NCI-H1694 treated with DMSO at 0.1 percent for 48 hours (cell line): Measurements from ENCODE around the gene STMP1.

Experiments used
- DNase-seq: peaks from one replicate; lab custom pipeline; 2025; lab: John Stamatoyannopoulos, UW

Gene STMP1

DNA sequence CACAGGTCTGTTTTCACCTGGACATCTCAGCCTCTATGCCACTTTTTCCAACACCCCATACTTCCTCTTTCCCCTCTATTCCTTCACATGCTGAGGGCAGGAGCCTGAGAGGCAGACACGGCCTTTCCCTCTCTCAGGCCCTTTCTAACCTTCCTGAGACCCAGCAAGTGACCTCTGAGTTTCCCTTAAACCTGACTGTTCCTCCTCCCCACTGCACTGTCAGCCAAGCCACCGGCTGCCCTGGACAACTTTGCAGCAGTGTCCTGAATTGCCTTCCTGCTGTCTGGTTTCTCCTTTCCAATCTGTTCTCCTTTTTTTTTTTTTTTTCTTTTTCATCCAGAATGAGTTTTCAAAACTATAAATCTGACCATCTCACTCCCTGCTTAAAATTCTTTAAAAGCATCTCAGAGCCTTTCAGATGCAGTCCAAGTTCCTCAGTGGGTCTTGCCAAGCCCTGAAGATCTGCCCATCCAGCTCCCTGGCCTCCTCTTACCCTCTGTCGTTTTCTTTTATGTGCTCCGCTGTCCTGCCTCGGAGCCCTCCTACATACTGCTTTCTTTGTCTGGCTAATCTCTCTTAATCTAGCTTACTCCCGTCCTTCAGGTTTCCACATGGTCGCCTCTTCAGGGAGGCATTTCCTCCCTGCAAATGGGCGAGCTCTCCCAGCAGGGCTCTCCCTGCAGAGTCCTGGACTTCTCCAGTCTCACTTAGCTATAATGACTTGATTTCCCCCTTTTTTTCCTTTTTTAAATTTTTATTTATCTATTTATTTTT lies 35.1 kb downstream of the STMP1 start:
- no peak for DNase-seq

DNA sequence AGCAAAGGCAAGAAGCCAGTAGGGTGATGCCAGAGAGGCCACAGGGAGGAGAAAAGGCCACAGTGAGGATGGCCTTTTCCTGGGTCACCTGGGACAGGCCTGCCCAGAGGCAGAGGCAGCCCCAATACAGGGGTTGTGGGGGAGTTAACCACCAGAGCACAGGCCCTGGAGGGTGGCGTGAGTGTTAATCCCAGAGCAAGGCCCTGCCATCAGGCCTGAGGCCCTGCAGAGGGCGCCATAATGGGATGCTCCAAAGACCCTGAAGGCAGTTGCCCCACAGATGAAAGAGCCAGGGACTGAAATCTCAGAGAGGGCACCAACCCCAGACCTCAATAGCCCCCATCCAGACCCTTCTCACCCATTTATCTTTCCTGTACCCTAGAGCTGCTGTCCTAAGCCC lies 41.8 kb downstream of the STMP1 start:
- no peak for DNase-seq

DNA sequence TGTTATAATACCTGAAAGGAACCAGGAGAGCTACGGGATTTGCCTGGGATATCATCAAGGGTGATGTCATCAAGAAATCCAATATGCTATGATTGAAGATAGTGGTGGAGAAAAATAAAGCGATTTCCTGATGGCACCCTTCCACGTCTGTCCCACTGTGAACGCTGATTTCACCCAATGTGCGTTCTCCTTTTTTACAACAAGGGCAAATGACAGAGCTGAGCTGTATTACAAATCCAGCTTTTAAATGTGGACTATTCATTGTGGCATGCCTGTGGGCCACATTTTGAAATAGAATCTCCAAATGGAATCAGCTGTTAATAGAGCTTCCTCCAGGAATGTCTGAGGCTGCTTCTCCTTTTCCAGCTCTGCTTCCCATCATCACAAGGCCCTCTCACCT lies 42.4 kb downstream of the STMP1 start:
- no peak for DNase-seq

DNA sequence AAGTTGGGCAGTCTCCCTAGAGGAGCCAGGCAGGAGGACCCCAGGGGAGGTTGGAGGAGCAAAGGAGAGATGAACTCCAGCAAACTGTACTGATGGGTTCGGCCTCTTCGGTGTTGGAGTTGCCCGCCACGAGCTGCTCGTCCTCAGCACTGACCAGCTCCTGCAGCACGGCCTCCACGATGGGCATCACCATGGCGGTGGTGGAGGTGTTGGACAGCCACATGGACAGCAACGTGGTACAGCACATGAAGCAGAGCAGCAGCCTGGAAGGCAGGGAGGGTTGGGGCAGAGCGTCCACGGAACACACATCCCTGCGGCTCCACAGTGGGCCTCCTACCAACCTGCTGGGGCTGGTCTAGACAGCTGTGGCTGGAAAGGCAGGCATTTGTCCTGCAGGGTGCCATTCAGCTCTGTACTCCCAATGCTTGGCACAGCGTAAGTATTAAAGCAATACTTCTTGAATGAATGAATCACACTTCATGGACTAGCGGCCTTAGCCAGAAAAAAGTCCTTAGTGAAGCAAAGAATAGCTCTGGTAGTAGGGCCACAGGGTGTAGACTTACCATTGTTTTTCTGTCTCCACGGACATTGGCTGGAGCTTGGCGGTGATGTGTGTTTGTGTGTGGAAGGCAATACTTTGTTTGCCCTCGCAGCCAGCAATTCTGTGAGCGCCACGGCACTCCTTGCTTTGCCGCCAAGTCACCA lies 43.9 kb downstream of the STMP1 start:
- DNase-seq = no peak

DNA sequence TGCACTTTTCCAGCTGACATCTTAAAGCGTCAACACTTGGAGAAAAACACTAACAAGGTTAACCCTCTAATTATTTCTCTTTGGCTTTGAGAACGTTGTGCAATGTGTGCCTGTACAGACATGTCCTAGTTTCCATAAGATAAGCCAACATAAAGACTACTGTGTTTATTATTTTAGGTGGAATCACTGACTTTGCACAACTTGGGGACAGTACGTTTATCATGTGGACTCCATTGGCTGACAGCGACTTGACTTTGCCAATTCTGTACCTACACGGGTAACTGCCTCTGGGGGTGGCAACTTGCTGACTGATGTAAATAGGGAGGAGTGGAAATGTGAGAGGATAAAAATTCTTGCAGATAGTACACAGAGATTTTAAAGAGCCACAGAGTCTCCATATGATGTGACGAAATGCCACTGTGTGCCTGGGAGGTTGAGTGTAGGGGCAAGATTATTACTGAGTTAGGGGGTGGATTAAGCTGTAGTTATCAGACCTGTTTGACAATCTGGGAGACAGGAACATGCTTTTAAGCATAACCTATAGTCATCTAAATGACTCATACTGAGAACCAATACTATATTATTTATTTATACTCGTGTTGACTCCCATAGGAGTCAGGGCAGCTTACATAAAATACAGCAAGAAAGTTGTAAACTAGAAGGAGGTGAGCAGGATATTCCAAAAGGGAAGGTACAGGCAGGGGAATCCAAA lies 44.7 kb downstream of the STMP1 start:
- DNase-seq = no peak

DNA sequence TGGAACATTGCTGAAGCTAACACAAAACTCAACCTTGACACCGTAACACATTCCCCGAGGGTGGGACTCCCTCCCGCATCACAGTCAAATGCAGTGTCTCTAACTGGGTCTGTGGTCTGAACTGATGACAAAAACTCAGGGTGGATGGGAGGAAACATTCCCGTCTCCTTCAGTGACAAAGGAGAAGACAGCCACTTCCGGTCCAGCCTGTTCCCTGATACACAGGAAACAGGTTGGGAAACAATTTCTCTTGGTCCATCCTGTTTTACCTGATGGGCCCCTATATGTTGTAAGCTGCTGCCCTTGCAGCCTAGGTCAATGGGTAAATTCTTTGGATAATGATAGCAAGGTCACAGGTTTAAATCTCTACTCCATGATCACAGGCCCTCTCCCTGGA lies 45.3 kb downstream of the STMP1 start:
- no peak for DNase-seq

DNA sequence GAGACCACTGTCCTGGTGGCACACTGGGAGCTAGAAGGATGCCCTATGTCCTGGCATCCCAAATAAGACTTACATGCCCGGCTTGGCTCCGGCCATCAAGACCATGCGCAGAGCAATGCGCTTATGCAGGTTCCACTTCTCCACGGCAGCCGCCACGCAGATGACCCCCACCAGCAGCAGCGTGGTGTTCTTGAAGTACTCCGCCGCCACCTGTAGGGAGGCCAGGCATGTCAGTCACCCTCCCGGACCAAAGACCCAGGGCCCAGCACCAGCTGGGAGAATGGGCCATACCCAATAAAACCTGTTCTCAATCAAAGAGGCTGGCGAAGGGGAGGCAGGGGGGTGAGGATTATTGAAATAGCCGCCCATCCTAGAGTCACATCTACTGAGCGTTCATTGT lies 45.7 kb downstream of the STMP1 start:
- no peak for DNase-seq

DNA sequence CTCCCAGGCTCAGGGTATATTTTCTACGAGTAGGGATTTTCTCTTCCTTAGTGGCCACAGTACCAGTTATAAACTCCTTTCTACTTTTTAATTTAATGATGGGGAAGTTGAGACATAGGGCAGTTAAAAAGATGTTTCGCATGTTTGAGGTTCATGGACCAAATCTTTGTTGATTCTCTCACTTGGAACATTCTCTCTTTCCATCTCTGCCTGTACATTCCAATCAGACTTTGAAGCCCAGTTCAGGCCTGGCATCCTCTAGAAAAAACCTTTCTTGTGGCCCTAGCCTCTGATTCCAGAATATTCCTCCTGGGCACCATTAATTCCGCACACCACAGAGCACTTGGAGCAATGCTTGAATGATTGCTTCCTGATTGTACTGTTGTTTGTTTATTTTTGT lies 47.2 kb downstream of the STMP1 start:
- DNase-seq = no peak

DNA sequence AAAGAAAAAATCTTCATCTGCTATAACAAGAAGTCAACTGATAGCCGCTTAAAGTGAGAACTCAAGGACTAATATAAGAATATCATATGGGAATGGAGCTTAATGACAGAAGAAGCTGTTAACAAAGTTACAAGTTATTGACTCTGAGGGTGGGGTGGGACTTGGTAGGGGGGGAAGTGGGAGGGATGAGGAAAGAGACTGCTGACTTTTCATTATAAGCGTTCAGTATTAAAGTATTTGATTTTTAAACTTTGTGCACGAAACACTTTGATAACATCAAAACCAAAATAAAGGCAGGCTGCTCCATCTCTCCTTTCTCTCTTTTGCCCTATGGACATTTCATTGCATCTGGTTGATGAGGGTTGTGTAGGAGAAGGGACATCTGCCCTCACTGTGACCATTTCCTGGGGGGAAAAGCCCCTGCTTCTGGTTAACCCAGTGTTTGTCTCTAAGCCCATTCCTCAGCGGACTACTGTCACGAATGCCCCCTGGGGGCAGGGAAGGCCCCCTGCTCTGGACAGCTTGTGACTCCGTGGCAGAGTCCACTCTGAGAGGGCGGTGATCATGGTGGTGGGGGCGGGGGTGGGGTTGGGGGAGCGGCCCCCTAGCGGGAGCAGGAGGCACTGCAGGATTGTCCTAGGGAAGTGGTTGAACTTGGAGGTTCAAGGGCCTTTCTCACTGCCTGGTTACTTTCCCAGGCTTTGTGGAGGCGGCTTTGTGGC lies 48.3 kb downstream of the STMP1 start:
- DNase-seq = no peak

DNA sequence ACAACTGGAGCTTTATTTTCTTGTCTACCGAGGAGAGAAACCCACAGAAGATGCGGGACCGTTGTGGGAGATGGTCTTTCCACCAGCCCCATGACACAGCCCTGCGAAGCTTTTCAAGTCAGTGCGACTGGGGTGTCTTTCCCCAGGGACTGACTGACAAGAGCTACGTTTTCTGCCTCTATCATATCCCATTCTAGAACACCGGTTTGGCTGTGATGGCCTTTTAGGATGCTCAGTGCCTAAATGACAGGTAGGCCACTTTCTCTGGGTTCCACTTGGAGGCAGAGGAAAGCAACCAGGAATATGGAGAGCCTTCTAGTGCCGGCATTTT lies 48.8 kb downstream of the STMP1 start:
- DNase-seq = no peak

DNA sequence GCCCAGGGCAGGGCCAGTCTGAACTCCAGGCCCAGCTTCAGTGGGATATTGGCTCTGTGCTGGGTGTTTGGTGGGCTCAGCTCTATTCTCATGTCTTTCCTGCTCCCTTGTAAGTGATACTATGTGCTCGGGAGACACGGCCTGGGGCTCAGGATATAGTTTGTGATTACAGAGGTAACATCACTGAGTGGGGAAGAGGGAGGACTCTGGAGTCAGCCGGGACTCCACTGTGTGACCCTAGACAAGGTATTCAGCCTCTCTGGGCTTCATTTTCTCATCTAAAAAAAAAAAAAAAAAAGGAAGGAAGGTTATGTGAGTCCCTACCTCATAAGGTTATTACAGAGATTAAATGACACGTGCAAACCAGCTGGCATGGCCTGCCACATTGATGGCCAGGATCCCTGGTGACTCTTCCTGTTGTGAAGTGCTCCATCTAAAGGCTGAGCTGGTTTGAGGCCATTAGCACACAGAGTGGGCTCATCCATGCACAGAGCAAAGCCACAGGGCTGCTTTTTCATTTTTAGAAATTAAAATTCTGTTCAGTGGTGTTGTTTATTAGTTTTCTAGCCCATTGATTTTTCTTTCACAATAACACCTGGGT lies 50.0 kb downstream of the STMP1 start:
- DNase-seq = peak; percentile 45

DNA sequence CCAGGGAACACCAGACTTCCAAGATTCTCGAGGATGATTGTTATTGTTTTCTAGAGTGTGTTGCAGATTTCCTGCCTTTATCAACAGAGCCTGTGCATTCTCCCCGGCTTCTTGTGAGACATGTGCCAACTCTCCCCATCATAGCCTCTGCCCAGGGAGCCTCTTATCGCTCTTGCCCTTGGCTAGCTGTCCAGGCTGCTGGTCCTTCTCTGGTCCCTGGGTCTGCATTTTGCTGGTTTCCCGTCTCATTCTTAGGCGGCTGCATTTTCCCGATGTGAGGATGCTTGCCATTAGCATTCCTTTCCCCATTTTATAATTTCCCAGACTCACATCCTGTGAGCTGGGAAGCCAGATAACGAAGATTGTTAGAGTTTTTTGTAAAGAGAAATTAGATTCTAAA lies 50.5 kb downstream of the STMP1 start:
- no peak for DNase-seq

DNA sequence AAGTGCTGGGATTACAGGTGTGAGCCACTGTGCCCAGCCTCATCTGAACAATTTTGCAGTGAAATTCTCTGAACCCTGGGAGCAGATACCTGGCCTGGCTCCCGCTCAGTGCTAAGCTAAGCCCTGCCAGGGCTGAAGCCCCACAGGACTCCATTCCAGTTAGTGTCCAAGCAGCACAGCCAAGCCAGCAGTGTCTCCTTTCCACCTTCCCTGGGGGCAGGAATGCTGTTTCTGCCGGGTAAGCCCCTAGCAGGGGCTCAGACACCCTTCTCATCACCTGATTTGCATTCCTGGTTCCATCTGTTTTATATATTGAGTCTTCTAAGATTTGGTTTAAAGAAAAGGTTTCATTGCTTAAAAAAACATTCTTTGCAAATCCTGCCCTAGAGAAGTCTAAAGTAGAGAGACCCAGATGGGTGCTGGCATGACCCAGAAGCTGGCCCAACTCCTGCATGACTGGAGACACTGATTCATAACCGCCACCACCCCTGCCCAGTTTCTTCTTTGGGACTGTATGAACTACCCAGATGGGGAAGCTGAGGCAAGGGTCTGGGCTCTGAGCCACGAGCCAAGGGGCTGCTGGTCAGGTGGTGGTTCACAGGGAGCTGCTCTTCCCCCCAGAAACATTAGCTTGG lies 51.6 kb downstream of the STMP1 start:
- DNase-seq = no peak

DNA sequence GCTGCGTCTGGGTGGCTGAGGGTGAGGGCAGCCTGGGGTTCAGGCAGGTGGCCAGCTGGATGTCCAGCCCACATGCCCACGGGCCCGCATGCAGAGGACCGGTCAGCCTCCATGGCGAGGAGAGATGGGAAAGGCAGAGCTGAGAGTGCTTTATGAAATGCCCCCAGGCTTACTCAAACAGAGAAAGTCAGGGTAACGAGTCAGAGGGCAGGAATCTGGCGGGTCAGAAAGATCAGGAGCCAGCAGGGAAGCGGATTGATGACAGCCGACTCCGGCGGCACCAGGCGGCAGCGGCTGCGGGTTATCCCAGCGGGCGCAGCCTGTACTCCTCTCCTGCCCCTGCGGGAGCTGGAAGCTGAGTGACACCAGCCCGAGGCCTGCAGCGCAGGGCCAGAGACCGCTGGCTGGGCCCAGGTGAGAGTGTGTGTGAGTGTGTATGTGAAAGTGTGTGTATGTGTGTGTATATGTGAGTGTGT lies 52.3 kb downstream of the STMP1 start:
- no peak for DNase-seq

DNA sequence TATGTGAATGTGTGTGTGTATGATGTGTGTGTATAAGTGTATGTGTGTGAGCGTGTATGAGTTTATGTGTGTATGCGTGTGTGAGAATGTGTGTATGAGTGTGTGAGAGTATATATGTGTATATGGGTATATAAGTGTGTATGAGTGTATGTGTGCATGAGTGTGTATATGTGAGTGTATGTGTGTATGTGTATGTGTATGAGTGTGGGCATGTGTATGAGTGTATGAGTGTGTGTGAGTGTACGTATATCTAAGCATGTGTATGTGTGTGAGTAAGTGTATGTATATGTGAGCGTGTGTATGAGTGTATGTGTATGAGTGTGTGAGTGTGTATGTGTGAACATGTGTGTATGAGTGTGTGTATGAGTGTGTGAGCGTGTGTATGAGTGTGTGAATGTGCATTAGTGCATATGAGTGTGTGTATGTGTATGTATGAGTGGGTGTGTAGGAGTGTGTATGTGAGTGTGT lies 52.8 kb downstream of the STMP1 start:
- DNase-seq = no peak

DNA sequence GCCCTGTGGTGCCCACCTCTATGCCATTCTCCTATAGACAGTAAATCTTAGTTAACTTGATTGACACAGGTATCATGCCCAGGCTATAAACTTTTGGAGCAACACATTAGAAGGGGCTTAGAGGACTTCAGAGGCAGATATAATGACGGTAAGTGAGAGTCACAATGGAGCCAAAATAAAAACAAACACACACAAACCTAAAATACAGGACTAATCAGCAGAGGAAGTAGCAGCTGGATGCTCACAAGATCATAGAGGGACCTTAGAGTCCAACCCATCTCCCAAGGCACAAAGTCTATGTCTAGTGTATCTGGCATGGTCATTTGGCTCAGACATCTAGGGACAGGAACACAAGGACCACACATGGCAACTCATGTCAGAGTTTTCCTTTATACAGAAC lies 53.4 kb downstream of the STMP1 start:
- no peak for DNase-seq

DNA sequence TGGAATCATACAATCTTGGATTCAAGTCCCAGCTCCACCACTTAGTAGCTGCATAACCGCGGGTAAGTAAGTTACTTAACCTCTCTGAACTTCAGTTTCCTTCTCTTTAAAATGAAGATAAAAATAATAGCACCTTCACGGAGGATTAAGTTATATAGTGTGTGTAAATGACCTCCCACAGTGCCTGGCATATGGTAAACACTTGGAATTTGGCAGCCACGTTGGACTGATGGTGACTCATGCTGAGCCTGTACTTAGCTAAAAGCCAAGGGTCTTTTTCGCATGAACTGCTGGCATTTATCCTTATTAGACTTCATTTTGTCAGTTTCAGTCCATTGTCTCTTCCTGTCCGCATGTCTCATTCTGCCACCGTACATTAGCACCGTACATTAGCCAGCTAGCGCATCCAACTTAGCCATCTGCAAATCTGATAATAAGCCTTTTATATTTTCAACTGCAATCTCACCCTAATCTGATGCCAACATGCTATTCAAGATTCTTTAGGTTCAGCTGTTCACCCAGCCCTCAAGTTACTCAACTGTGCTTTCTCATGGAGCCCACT lies 54.4 kb downstream of the STMP1 start:
- peak; percentile 91 for DNase-seq

DNA sequence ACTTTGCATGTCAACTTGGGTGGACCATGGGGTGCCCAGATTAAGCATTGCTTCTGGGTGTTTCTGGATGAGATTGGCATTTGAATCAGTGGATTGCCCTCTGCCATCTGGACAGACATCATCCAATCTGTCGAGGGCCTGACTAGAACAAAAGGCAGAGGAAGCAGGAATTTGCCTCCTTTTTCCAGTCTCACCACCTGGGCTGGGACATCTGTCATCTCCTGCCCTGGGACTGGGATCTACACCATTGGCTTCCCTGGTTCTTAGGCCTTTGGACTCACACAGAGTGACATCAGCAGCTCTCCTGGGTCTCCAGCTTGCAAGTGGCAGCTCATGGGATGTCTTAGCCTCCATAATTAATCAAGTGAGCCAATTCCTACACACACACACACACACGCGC lies 55.4 kb downstream of the STMP1 start:
- DNase-seq = peak; percentile 81

DNA sequence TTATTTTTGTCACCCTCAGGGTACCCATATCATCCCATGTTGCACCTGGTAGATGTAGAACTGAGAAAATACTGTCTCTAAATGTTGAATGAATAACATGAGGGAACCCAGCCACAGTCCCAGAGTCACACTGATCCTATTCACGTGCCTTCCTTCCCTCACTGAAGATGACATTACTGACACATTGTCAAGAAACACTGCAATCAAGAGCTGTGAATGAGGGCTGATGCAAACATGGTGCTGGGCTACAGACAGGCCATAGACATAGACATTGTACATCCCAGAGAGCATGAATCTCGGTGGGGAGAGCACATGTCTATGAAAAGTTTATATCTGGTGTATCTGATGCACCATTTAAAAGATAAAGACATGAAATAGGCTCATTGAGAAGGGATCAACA lies 55.9 kb downstream of the STMP1 start:
- no peak for DNase-seq

DNA sequence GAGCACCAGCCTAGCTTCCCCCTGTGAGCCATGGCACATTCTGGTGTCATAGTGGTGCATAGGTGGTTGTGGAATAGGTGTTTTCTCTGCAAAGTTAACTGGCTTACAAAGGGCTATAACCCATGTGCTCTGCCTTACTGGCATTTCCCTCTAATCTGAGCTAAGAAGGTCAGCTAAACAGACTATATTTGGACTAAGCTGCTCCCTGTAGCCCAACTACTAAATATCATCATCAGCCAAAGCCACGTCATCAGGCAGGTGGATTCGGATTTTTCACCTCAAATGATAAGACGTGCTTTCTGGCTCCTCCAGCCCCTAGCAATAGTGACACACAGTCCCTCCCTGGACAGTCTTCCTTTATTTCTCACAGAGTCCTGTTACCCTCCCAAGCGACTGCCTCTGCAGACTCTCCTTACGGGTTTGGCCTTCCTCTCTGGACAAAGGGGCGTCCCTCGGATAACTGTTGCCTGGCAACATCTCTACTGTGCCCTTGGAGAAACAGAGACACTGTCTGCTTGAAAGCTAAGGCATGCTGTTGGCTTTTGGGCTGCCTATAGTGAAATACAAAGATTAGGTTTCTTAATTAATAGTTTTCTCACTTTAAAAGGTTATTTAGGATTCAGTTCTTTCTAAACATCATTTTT lies 56.6 kb downstream of the STMP1 start:
- no peak for DNase-seq

DNA sequence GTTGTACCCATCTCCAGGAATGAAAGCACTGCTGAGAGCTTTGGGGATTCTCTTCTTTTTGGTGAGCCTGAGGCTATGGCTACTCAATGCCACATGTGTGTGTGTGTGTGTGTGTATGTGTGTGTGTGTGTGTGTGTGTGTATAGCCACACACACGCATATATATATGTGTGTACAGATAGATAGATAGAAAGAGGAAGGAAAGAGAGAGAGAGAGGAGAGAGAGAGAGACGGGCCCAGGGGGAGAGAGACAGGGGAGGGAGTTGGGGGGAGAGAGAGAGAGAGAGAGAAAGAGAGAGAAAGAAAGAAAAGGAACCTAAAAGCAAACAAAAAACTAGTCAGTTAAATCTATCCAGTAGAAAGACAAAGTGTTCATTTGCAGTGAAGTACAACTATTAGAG lies 57.4 kb downstream of the STMP1 start:
- no peak for DNase-seq
